ENCODE data around the gene HSPA4. TPM values are rescaled to one million over a fixed set of nuclear protein-coding genes. Genes with fewer than 3 reads are reported as not detected.
"Not testable (repeated sequence)": the region's sequence is repeated elsewhere in the genome, so short reads cannot be mapped to it uniquely, and the experiment has no call there.

The HSPA4 gene
- total RNA-seq = 213 and 240 TPM in 2 replicates

DNA sequence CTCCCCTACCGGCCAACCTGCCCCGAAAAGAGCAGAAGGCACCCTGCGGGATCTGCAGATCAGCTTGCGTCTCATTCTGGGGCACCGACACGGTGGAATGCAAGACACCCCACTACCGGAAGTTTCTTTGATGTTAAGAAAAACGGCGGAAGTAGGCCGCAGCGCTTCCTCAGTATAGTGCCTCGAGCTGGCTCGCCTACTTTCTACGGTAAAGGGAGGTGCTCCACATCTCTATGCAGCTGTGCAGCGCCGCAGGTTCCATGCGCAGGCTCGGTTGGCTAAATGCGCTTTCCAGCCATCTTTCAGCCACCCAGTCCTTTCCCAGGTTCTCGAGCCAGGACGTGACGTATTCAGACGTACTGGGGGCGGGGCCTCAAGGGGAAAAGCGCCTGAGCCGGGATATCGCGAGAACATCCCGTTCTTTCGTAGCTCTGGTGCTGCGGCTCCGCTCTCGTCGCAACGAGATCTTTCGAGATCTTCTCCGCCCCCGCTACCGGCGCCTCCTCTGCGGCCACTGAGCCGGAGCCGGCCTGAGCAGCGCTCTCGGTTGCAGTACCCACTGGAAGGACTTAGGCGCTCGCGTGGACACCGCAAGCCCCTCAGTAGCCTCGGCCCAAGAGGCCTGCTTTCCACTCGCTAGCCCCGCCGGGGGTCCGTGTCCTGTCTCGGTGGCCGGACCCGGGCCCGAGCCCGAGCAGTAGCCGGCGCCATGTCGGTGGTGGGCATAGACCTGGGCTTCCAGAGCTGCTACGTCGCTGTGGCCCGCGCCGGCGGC lies at the start of gene HSPA4:
Gene HSPA4 (plus strand): TSS at position 472 of the 775 bp plus-strand sequence. CDS start 238 bp downstream, at position 710.
- DNase-seq (ENCODE audit: low read depth) = peak; percentile 95

DNA sequence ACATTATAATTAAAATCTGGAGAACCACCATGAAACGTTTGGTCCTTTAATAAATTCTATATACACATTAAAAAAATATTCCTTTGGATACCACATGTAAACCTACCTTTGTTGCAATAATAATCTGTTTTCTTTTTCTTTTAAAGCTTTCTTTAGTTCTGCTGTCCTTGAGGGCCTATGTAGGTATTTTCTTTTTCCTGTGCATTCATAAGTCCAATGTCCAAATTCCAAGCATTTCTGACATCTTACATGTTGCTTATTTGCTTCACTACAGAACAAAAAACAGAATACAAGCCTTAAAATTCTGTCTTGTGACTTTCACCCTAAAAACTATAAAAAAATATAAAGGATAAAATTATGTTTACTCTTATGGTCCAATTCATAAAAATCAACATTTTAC lies 45.2 kb upstream of the HSPA4 start:
- DNase-seq (ENCODE audit: low read depth) = peak; percentile 65

DNA sequence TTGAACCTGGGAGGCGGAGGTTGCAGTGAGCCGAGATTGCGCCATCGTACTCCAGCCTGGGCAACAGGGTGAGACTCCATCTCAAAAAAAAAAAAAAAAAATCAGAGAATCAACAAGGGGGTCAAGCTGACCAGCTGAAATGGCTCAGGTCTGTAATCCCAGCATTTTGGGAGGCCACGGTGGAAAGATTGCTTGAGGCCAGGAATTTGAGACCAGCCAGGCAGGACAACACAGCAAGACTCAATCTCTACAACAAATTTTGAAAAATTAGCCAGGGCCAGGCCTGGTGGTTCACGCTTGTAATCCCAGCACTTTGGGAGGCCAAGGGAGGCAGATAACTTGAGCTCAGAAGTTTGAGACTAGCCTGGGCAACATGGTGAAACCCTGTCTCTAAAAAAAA lies 43.4 kb upstream of the HSPA4 start:
- not testable (repeated sequence) for DNase-seq (ENCODE audit: low read depth)

DNA sequence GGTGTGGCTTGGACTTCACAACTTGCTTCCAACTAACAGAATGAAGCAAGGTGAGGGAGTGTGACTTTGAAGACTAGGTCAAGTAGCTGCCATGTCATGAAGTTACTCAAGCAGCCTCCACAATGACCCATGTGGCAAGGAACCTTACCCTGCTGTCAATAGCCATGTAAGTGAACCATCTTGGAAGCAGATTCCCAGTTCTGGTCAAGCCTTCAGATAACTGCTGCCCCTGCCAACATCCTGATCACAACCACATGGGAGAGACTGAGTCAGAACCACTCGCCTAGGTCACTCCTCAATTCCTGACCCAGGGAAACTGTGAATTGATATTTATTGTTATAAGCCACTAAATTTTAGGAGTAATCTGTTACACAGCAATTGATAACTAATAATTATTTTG lies 36.3 kb upstream of the HSPA4 start:
- DNase-seq (ENCODE audit: low read depth) = no peak

DNA sequence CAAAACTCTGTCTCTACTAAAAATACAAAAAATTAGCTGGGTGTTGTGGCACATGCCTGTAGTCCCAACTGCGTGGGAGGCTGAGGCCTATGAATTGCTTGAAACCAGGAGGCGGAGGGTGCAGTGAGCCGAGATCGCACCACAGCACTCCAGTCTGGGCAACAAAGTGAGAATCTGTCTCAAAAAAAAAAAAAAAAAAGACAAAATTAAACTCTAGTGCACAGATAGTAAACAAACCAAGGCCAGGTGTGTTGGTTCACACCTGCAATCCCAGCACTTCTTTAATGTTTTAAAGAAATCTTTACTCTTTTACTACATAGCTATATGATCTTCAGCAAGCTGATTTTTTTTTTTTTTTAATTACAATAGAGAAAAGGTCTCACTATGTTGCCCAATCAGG lies 33.8 kb upstream of the HSPA4 start:
- no peak for DNase-seq (ENCODE audit: low read depth)

DNA sequence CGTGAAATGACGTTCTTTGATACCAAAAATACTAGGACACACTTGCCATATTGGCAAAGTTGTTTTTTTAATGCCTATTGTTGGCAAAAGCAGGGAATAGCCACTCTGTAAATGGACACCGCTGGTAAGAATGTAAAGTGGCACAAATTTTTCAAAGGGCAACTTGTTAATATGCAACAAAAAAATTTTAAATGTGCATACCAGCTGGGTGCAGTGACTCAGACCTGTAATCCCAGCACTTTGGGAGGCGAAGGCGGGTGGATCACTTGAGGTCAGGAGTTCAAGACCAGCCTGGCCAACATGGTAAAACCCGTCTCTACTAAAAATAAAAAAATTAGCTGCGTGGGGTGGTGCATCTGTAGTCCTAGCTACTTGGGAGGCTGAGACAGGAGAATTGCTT lies 32.3 kb upstream of the HSPA4 start:
- DNase-seq (ENCODE audit: low read depth) = not testable (repeated sequence)

DNA sequence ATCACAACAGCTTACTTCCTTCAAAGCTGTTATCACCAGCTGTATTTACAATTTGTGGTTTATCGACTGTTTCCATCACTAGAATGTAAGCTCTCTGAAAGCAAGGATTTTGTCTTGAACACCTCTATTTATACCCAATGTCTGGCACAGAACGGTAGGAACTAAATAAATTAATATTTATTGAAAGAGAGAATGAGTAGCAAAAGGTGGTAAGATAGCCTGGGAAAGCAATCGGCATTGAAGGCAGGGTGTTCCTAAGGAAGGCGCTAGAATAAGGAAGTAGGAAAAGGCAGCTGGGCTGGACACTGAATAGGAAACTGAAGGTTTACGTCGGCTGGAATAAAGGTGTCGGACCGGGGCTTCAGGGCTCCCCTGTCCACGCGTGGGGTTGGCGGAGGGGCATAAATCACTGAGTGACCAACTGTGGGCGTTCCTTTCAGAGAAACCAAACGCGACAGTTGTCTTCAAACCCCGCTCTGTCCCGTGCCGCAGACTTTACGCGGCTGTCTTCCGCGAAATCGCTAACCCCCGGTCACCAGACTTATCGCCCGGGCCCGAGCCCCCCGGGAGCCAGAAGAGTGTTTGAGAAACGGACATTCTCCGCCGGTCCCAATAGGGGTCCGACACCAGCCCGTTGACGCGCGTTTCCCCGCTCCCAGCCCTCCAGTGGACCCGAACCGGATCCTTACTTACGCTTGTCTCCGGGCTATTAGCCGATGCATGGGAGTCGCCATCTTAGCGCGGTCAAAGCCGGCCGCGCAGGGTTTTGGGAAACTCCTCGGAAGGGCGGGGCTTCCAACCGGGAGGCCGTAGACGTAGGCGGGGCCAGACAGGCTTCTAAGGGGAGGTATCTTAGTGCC lies 25.8 kb upstream of the HSPA4 start, which contains the start of gene ZCCHC10:
Gene ZCCHC10 (minus strand): TSS at position 746 of the 860 bp plus-strand sequence. CDS start 12 bp downstream, at position 734.
- peak; percentile 80 for DNase-seq (ENCODE audit: low read depth)

DNA sequence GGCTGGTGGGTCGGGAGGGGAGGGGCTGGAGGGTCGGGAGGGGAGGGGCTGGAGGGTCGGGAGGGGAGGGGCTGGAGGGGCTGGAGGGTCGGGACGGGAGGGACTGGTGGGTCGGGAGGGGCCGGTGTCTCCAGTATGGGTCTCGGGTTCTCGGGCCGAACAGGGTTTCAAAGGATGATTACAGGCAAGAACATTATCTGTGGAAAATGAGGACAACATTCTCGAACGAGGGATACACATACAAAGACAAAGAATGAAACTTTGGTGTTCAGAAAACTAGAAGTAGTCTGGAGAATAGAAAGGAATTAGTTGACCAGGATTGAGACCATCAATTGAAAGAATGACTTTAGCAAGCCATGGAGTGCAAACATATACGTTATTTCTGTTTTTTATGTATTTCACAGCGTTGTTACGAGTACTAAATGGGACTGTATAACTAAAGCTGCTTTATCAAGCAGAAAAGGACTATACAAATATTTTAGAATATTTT lies 25.1 kb upstream of the HSPA4 start:
- DNase-seq (ENCODE audit: low read depth) = no peak

DNA sequence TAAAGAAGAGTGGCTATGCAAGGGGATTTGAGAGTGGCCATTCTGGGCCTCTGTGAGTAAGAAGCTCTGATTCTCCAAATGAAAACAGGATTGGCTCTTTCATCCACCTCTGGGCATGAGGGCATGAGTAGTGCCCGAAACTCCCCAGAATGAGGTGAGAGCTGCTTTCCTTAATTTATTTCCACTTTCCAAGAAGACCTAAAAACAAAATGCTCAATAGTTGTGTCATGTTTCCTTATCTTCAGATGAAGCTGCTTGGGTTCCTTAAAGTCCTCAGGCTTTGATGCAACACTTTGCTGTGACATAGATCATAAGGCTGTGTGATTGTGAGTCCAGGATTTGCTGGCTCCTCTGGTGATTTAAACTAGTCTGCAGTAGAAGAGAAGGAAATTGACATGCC lies 22.4 kb upstream of the HSPA4 start:
- DNase-seq (ENCODE audit: low read depth) = no peak

DNA sequence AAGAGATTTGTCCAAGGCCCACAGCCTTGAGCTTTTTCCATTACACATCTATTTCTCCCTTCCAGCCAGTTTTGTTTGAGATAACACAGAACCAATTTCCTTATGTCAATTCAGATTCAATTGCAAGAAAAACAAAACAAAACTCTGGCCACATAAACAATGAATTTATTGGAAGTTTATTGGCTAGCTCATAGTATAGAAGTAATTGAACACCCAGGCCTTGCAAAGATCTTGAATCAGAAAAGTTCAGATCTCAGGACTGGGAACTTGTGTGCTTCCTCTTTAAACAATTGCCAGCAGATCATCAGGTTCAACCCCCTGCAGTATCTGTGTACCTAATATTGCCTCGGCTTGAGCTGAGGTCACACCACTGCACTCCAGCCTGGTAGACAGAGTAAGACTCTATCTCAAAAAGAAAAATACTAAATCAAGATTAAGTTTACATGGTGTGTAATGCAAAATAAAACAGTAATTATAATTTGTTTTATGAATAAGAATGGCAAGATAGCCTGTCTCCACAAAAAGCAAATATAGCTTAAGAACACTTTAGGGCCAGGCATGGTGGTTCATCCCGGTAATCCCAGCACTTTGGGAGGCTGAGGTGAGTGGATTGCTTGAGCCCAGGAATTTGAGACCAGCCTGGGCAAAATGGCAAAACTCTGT lies 21.3 kb upstream of the HSPA4 start:
- DNase-seq (ENCODE audit: low read depth) = no peak

DNA sequence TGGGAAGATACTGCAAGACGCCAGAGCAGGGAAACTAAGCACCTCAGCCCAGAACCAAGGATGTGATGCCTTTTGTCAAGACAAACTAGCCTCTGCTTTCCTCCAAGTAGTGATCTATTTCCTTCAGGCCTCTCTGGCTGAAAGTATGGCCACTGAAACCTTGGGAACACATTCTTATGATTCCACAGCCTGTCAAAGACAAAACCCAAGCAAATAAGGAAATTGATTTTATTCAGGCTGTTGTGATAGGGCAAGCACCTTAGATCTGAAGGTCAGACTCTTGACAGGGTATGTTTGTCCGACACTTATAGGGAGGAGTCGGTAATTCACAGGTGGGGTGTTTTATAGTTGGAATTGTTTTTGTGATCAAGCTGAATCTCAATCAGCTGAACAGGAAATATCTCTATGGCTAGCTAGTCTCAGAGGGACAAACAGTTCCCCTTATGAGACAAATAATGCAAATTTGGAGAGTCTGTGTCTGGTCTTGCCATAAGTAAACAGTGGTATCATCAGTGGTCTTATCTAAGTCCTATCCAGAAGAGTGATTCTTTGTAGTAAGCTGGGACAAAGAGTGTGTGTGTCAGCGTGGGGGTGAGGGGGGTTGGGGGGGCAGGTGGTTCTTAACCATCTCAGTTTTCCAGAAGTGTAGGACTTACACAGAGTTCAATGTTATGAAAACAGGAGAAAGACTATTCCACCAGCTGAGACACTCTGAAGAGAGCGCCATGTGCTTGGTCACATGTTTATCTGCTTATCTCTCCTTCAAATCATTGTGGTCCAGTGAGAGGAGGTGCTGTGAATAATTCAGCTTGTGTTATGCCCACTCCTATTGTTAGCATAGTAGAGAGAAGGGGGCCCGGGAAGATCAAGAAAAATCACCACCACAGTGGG lies 18.7 kb upstream of the HSPA4 start:
- DNase-seq (ENCODE audit: low read depth) = no peak

DNA sequence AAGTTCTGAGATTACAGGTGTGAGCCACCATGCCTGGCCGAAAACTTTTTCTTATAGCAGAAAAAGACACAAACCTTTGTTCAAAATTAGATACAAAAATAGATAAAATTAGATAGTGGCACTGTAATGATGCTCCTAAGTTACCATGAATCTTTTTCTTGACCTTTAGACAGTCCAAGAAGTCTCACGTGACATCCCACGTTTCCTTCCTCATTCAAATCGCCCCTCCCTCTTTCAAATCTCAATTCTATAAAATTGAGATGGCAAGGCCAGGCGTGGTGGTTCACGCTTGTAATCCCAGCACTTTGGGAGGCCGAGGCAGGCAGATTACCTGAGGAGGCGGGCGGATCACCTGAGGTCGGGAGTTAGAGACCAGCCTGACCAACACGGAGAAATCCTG lies 17.7 kb upstream of the HSPA4 start:
- DNase-seq (ENCODE audit: low read depth) = no peak

DNA sequence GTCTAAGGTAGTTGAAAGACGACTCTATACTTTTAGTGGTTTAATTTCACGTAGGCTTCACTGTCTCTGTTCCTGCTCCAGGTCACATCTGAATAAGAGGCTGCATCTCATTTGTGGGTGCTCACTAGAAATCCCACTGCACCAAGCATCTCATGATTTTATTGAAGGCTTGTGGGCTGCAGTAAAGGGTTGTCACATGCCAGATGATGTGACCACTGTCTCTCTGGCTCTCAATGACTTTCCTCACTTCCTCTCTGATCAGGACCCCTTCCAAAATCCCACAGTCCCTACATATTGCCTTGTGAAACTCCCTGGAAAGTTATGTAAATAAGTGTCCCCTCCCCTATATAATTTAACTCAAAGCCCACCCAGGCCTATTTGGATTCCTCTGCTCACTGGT lies 16.6 kb upstream of the HSPA4 start:
- no peak for DNase-seq (ENCODE audit: low read depth)

DNA sequence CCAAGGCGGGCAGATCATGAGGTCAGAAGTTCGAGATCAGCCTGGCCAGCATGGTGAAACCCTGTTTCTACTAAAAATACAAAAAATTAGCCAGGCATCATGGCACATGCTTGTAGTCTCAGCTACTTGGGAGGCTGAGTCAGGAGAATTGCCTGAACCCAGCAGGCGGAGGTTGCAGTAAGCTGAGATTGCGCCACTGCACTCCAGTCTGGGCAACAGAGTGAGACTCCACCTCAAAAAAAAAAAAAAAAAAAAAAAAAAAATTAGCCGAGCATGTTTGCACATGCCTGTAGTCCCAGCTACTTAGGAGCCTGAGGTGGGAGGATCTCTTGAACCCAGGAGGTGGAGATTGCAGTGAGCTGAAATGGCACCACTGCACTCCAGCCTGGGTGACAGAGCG lies 15.1 kb upstream of the HSPA4 start:
- not testable (repeated sequence) for DNase-seq (ENCODE audit: low read depth)

DNA sequence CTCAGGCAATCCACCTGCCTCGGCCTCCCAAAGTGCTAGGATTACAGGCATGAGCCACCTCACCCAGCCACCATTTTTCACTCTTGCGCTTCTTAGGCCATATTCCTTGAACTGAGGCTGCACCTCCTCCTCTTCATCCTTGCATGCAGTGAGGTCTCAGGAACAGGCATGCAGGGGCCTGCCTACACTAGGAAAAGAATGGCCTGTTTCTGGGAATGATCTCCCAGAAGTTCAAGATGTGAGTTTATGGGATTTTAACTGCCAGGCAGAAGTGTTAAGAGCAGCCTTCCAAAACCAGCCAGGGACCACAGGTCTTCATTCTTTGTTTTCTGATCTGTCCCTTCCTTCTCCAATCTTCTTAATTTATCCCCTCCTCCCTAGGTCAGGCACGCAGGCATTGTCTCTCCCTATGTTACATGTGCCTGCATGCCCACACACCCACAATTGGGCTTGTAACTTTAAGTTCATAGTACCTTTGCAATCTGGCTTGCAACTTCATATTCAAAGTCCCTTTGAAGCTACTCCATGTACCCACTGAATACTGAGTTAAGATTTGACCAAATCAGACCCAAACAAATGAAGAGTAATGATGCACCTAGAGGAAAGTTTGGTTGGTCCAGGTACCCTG lies 10.5 kb upstream of the HSPA4 start:
- DNase-seq (ENCODE audit: low read depth) = no peak

DNA sequence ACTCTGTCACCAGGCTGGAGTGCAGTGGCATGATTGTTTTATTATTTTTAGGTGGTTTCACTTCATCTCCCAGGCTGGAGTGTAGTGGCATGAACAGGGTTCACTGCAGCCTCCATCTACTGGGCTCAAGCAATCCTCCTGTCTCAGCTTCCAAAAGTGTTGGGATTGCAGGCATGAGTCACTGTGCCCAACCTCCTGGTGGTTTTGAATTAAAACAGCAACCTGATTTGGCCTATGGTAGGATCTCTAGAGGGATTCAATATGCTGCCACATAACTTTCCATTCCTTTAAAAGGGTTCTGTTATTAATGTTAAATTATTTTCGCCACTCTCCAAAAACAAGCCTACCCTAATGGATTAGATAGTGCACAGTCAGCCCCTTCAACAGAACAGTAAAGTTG lies 9.9 kb upstream of the HSPA4 start:
- DNase-seq (ENCODE audit: low read depth) = peak; percentile 52

DNA sequence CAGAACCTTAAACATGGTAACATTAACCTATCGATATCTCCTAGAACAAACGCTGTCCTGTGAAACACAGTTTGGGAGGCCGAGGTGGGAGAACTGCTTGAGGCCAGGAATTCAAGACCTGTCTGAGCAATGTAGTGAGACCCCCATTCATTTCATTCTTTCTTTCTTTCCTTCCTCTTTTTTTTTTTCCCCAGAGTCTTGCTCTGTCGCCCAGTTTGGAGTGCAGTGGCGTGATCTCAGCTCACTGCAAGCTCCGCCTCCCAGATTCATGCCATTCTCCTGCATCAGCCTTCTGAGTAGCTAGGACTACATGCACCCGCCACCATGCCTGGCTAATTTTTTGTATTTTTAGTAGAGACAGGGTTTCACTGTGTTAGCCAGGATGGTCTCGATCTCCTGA lies 5.3 kb upstream of the HSPA4 start:
- not testable (repeated sequence) for DNase-seq (ENCODE audit: low read depth)

DNA sequence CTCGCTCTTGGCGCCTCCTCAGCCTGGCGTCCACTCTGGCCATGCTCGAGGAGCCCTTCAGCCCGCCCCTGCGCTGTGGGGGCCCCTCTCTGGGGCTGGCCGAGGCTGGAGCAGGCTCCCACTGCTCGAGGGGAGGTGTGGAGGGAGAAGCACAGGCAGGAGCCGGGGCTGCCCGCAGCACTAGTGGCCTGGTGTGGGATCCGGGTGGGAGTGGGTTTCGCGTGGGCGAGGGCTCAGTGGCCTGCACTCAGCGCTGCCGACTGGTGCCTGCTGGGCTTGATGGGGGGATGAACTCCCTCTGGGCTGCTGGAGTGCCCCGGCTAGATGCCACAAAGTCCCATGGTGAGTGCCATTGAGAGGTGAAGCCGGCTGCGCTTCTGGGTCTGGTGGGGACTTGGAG lies 4.4 kb upstream of the HSPA4 start:
- no peak for DNase-seq (ENCODE audit: low read depth)

DNA sequence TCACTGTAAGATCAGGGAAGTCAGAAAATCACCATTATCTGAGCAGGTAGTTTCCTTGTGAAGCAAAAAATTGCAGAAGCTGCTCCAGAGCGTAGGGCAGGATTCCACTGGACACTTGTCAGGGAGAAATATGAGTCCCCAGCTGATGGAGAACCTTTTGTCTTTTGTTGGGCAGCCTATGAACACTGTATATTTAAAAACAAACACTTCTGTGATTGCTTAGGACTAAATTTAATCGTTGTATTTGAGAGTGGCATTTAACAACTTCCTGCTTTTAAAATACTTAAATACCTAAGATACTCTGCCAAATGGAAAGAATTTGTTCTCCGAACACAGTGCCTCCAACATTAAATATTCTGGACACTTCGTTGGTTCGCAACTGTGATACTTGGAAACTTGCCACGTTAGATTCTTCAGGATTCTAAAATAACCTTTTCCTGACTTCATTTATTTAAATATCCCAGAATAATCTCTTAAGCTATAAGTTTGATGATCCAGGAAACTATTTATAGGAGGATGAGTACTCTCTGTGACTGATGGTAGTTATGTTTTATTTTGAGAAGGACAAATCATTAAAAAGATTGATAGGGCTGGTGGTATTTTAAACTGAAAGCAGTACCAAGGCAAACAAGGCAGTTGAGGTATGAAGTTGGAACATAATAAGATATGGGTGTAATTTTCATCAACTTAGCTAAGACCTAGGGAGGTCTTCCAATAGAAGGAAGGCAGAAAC lies 2.7 kb upstream of the HSPA4 start:
- no peak for DNase-seq (ENCODE audit: low read depth)

DNA sequence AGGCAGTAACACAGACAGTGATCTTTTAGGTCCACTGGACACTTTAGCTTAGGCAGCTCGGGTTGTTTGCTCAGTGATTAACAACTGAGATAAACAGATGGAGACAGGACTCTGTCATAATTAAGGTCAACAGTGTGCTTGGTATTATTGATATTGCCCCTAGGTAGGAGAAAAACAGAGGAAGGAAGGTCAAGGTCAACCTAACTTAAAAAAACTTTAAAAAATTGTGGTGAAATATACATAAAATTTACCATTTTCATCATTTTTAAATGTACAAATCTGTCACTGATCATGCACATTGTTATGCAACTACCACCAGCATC lies 2.1 kb upstream of the HSPA4 start:
- DNase-seq (ENCODE audit: low read depth) = no peak
